IMR-90 (cell line): ENCODE data around the gene NEK9. TPM values are rescaled to one million over a fixed set of nuclear protein-coding genes. Genes with fewer than 3 reads are reported as not detected.

Experiments used
- ATAC-seq: fragments of 200-7000 bp; cut with Tn5 transposase; 2 replicates; pipeline ENCODE4 v1.9.1; 2020; ENCODE audit warnings: low read depth, mild to moderate bottlenecking, moderate library complexity
- BruUV-seq: library from RNA; stranded (reverse); fragments of 400-500 nt; replicated peaks from 2 replicates; lab custom pipeline; 2021; lab: Mats Ljungman, UMichigan
- CTCF ChIA-PET: fragments of 300-600 bp; formaldehyde crosslinking; extraction: SDS; loops from one replicate; lab custom pipeline; 2021; ENCODE audit warnings: antibody characterized with exemption; lab: Yijun Ruan, JAX
- POLR2A ChIA-PET: fragments of 300-600 bp; sonication (Branson Sonifier 250); formaldehyde crosslinking; loops from one replicate; lab custom pipeline; 2022; ENCODE audit warnings: antibody characterized with exemption; ENCODE audit not compliant: unreplicated experiment; lab: Charles Lee
- DNase-seq: peaks from one replicate; pipeline ENCODE4 v3.0.0; 2013
- H2AFZ ChIP-seq: replicated peaks from 2 replicates; pipeline ENCODE3; 2013; ENCODE audit warnings: low read length, mild to moderate bottlenecking; ENCODE audit not compliant: poor library complexity
- H2AK5ac ChIP-seq: 2 replicates; pipeline ENCODE4 v1.6.1; 2013; ENCODE audit warnings: low read depth, low read length, inconsistent platforms
- H2AK9ac ChIP-seq: replicated peaks from 2 replicates; pipeline ENCODE3; 2013; ENCODE audit warnings: mild to moderate bottlenecking, low read depth, low read length, moderate library complexity; ENCODE audit not compliant: poor library complexity
- H2BK120ac ChIP-seq: 2 replicates; pipeline ENCODE4 v1.6.1; 2013; ENCODE audit warnings: low read depth, low read length, inconsistent platforms
- H2BK15ac ChIP-seq: 3 replicates; pipeline ENCODE4 v1.6.1; 2013; ENCODE audit warnings: low read depth, low read length, inconsistent platforms
- H2BK20ac ChIP-seq: 2 replicates; pipeline ENCODE4 v1.6.1; 2013; ENCODE audit warnings: low read depth, mild to moderate bottlenecking, inconsistent platforms, low read length, moderate library complexity
- H2BK5ac ChIP-seq: 2 replicates; pipeline ENCODE4 v1.6.1; 2013; ENCODE audit warnings: mild to moderate bottlenecking, low read depth, low read length, inconsistent platforms; ENCODE audit not compliant: poor library complexity, severe bottlenecking
- H3K14ac ChIP-seq: replicated peaks from 2 replicates; pipeline ENCODE4 v1.6.1; 2013; ENCODE audit warnings: low read depth, low read length, inconsistent platforms
- H3K18ac ChIP-seq: 2 replicates; pipeline ENCODE4 v1.6.1; 2013; ENCODE audit warnings: low read depth, low read length, control low read depth
- H3K23ac ChIP-seq: 2 replicates; pipeline ENCODE4 v1.6.1; 2013; ENCODE audit warnings: low read depth, low read length, inconsistent platforms
- H3K27ac ChIP-seq: 2 replicates; pipeline ENCODE4 v1.5.1; 2013; ENCODE audit warnings: mild to moderate bottlenecking, control low read depth, low read length; ENCODE audit not compliant: insufficient read depth
- H3K27me3 ChIP-seq: 2 replicates; pipeline ENCODE4 v1.6.1; 2013; ENCODE audit warnings: low read length; ENCODE audit not compliant: control insufficient read depth, insufficient read depth
- H3K36me3 ChIP-seq: 2 replicates; pipeline ENCODE4 v1.6.1; 2013; ENCODE audit warnings: low read length, mixed read lengths; ENCODE audit not compliant: control insufficient read depth, insufficient read depth
- H3K4ac ChIP-seq: 2 replicates; pipeline ENCODE4 v1.6.1; 2013; ENCODE audit warnings: low read depth, low read length, inconsistent platforms
- H3K4me1 ChIP-seq: 2 replicates; pipeline ENCODE4 v1.6.1; 2013; ENCODE audit warnings: low read length, mixed read lengths; ENCODE audit not compliant: control insufficient read depth, insufficient read depth
- H3K4me2 ChIP-seq: 2 replicates; pipeline ENCODE4 v1.6.1; 2013; ENCODE audit warnings: low read depth, mild to moderate bottlenecking, control low read depth, low read length, moderate library complexity
- H3K4me3 ChIP-seq: 2 replicates; pipeline ENCODE4 v1.5.1; 2013; ENCODE audit warnings: low read depth, mild to moderate bottlenecking, control low read depth, low read length, moderate library complexity; ENCODE audit not compliant: insufficient read depth
- H3K56ac ChIP-seq: 2 replicates; pipeline ENCODE4 v1.6.1; 2013; ENCODE audit warnings: low read length, inconsistent platforms; ENCODE audit not compliant: insufficient read depth; ENCODE audit errors: extremely low read depth
- H3K79me1 ChIP-seq, 2 experiments: 2 replicates each; pipeline ENCODE4 v1.6.1; 2013; ENCODE audit warnings: low read length in 2 of 2, inconsistent platforms in 1 of 2, low read depth in 1 of 2
- H3K9ac ChIP-seq: 2 replicates; pipeline ENCODE4 v1.6.1; 2013; ENCODE audit warnings: low read depth, low read length, control low read depth
- H3K9me1 ChIP-seq: 2 replicates; pipeline ENCODE4 v1.6.1; 2013; ENCODE audit warnings: low read length, inconsistent platforms; ENCODE audit not compliant: insufficient read depth
- H3K9me3 ChIP-seq: 2 replicates; pipeline ENCODE4 v1.6.1; 2013; ENCODE audit warnings: low read length; ENCODE audit not compliant: control insufficient read depth, insufficient read depth
- H4K20me1 ChIP-seq: 2 replicates; pipeline ENCODE4 v1.6.1; 2013; ENCODE audit warnings: low read length, inconsistent platforms; ENCODE audit not compliant: insufficient read depth
- H4K5ac ChIP-seq: 2 replicates; pipeline ENCODE4 v1.6.1; 2013; ENCODE audit warnings: mild to moderate bottlenecking, low read depth, low read length, control low read depth
- H4K8ac ChIP-seq, 2 experiments: 2 replicates each; pipeline ENCODE4 v1.6.1; 2013; ENCODE audit warnings: low read depth in 2 of 2, low read length in 2 of 2, control low read depth in 1 of 2, inconsistent platforms in 1 of 2
- H4K91ac ChIP-seq: 2 replicates; pipeline ENCODE4 v1.6.1; 2013; ENCODE audit warnings: low read depth, low read length, inconsistent platforms; ENCODE audit not compliant: insufficient read depth
- BHLHE40 ChIP-seq: fragments of 150-350 bp; IDR thresholded peaks from 2 replicates; pipeline ENCODE4 v1.6.1; 2016; ENCODE audit warnings: mild to moderate bottlenecking, low read depth, low read length
- CEBPB ChIP-seq: IDR thresholded peaks from 2 replicates; pipeline ENCODE4 v1.6.1; 2012; ENCODE audit warnings: low read depth, low read length, improper control_type of control experiment
- CHD1 ChIP-seq: IDR thresholded peaks from 2 replicates; pipeline ENCODE4 v1.6.1; 2012; ENCODE audit warnings: low read depth, low read length, improper control_type of control experiment
- FOS ChIP-seq: fragments of 150-350 bp; IDR thresholded peaks from 2 replicates; pipeline ENCODE4 v1.6.1; 2016; ENCODE audit warnings: low read depth, low read length
- MAFK ChIP-seq: IDR thresholded peaks from 2 replicates; pipeline ENCODE4 v1.6.1; 2012; ENCODE audit warnings: low read depth, low read length, improper control_type of control experiment
- MAZ ChIP-seq: IDR thresholded peaks from 2 replicates; pipeline ENCODE4 v1.6.1; 2012; ENCODE audit warnings: low read depth, mild to moderate bottlenecking, low read length, improper control_type of control experiment, moderate library complexity, borderline replicate concordance
- MXI1 ChIP-seq: IDR thresholded peaks from 2 replicates; pipeline ENCODE4 v1.6.1; 2012; ENCODE audit warnings: low read depth, mild to moderate bottlenecking, low read length, moderate library complexity, borderline replicate concordance
- NFE2L2 ChIP-seq: fragments of 150-350 bp; IDR thresholded peaks from 2 replicates; pipeline ENCODE4 v1.6.1; 2016; ENCODE audit warnings: low read depth, mild to moderate bottlenecking, low read length
- POLR2A ChIP-seq: IDR thresholded peaks from 2 replicates; pipeline ENCODE4 v1.6.1; 2012; ENCODE audit warnings: mild to moderate bottlenecking, low read depth, low read length
- RAD21 ChIP-seq: IDR thresholded peaks from 2 replicates; pipeline ENCODE4 v1.6.1; 2012; ENCODE audit warnings: low read length, improper control_type of control experiment
- RCOR1 ChIP-seq: IDR thresholded peaks from 2 replicates; pipeline ENCODE4 v1.6.1; 2012; ENCODE audit warnings: mild to moderate bottlenecking, low read length, improper control_type of control experiment; ENCODE audit not compliant: insufficient replicate concordance
- RFX5 ChIP-seq: IDR thresholded peaks from 2 replicates; pipeline ENCODE4 v1.8.0; 2012; ENCODE audit warnings: low read depth, mild to moderate bottlenecking, low read length, moderate library complexity
- SMC3 ChIP-seq: fragments of 150-350 bp; IDR thresholded peaks from 2 replicates; pipeline ENCODE4 v1.6.1; 2016; ENCODE audit warnings: low read depth, mild to moderate bottlenecking, antibody characterized with exemption, low read length, moderate library complexity
- WGBS, 2 experiments: methylation state at CpG; one replicate each; pipeline versions ENCODE4 v1.1.5 to v1.1.7; 2013; ENCODE audit warnings: missing lambda C conversion rate in 2 of 2; ENCODE audit not compliant: insufficient read length in 1 of 2; ENCODE audit errors: extremely low coverage in 2 of 2; 5-methylcytosine and 5-hydroxymethylcytosine counted together
- dilution Hi-C: fragments of 300-500 bp; cut with HindIII; formaldehyde crosslinking; loops from one replicate; pipeline ENCODE4 v1.14.3; 2018; ENCODE audit warnings: low sequenced_read_pairs; ENCODE audit not compliant: unreplicated experiment
- in situ Hi-C: fragments of 300-500 bp; cut with MboI; formaldehyde crosslinking; loops from 3 replicates; pipeline ENCODE4 v1.14.3; 2019; ENCODE audit warnings: low sequenced_read_pairs, inconsistent platforms, mixed read lengths
- intact Hi-C: fragments of 100-400 bp; cut with micrococcal nuclease; formaldehyde crosslinking; loops from 2 replicates; pipeline ENCODE4 v1.10.0; 2022
- polyA plus RNA-seq, 3 experiments: library from polyadenylated mRNA; depleted of rRNA; stranded (reverse); fragments of >200 nt; gene quantifications; 2 replicates each; pipeline ENCODE4 v1.2.3, GENCODE V29; 2012; ENCODE audit warnings: low replicate concordance in 1 of 3
- total RNA-seq: library from RNA; depleted of rRNA; stranded (reverse); fragments of >200 nt; gene quantifications from 2 replicates; pipeline ENCODE4 v1.2.3, GENCODE V29; 2012
- TF ChIP-seq, protein P1 (sequence below): fragments of 150-350 bp; IDR thresholded peaks from 2 replicates; pipeline ENCODE4 v1.6.1; 2016; ENCODE audit warnings: low read depth, mild to moderate bottlenecking, low read length, moderate library complexity, borderline replicate concordance
- TF ChIP-seq, protein P2 (sequence below): conservative IDR thresholded peaks from 2 replicates; pipeline ENCODE4 v1.5.1; 2012; ENCODE audit warnings: mild to moderate bottlenecking, low read depth, low read length, improper control_type of control experiment
- TF ChIP-seq, protein P3 (sequence below): fragments of 150-350 bp; IDR thresholded peaks from 2 replicates; pipeline ENCODE4 v1.6.1; 2017; ENCODE audit warnings: mild to moderate bottlenecking, antibody characterized with exemption, low read length, low read depth

The NEK9 gene
- total and polyA plus RNA-seq, 2 of the 4 experiments (the other 2 are of a cell fraction): 22.9 to 23.2 TPM

DNA sequence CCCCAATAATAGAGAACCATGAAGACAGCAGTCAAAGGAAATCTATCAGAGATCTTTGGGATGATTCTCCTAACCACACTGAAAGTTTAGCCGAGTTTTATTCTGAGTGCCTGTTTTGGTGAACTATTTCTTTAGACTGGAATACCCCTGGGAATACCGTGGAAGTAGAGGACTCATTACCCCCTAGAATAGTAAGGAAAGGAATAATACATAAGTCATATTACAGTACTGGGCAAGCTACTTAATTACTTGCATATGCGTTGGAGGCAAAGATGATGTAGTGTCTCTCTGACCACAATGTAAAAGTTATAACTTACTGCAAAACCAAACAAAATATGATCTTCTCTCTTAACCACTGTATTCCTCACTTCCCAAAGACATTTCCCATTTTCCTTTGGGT, 32.0 kb downstream of the NEK9 start:
- no CpG with 5 or more reads among the region's 3 CpGs for WGBS, 2 experiments
- Histone ChIP-seq H2BK120ac (no peak overlapping the region), H3K79me1 (peaks cover 0 to 3% of the 10 kb centered on the region in 2 experiments; a peak in 2 of 4 replicates), H2AK9ac (no peak overlapping the region), H3K18ac (no peak overlapping the region), H3K23ac (no peak overlapping the region), H3K4ac (no peak overlapping the region), H3K4me2 (no peak overlapping the region), H3K9me1 (no peaks in the 10 kb centered on the region), H2BK15ac (no peak overlapping the region), H4K20me1 (no peaks in the 10 kb centered on the region), H3K56ac (no peak overlapping the region), H3K36me3 (peaks cover 29% of the 10 kb centered on the region), H2AK5ac (no peak overlapping the region), H3K4me1 (0 out of 2 replicates have a peak, but pooled peaks cover 3% of the 10 kb centered on the region), H3K9me3 (no peaks in the 10 kb centered on the region), H2BK5ac (no peak overlapping the region), H3K9ac (no peak overlapping the region), H2BK20ac (no peak overlapping the region), H3K27ac (no peak overlapping the region), H3K27me3 (no peaks in the 10 kb centered on the region), H2AFZ (no peak overlapping the region), H3K14ac (no peak overlapping the region), H4K8ac (no peak overlapping the region), H3K4me3 (no peak overlapping the region), H4K91ac (no peak overlapping the region), H4K5ac (no peak overlapping the region)
- ChIA-PET CTCF (no interaction called here), POLR2A (interaction anchor here (0.6 kb wide), 1 partner anchor 189 kb away, joined by 4 read pairs; no protein-coding TSS in a partner anchor)
- TF ChIP-seq, protein P1, sequence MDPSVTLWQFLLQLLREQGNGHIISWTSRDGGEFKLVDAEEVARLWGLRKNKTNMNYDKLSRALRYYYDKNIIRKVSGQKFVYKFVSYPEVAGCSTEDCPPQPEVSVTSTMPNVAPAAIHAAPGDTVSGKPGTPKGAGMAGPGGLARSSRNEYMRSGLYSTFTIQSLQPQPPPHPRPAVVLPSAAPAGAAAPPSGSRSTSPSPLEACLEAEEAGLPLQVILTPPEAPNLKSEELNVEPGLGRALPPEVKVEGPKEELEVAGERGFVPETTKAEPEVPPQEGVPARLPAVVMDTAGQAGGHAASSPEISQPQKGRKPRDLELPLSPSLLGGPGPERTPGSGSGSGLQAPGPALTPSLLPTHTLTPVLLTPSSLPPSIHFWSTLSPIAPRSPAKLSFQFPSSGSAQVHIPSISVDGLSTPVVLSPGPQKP: no peak
- no peak for TF ChIP-seq NFE2L2
- no peak for TF ChIP-seq BHLHE40
- TF ChIP-seq, protein P2, sequence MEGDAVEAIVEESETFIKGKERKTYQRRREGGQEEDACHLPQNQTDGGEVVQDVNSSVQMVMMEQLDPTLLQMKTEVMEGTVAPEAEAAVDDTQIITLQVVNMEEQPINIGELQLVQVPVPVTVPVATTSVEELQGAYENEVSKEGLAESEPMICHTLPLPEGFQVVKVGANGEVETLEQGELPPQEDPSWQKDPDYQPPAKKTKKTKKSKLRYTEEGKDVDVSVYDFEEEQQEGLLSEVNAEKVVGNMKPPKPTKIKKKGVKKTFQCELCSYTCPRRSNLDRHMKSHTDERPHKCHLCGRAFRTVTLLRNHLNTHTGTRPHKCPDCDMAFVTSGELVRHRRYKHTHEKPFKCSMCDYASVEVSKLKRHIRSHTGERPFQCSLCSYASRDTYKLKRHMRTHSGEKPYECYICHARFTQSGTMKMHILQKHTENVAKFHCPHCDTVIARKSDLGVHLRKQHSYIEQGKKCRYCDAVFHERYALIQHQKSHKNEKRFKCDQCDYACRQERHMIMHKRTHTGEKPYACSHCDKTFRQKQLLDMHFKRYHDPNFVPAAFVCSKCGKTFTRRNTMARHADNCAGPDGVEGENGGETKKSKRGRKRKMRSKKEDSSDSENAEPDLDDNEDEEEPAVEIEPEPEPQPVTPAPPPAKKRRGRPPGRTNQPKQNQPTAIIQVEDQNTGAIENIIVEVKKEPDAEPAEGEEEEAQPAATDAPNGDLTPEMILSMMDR: no peak
- no peak for TF ChIP-seq POLR2A
- TF ChIP-seq MAZ: no peak
- TF ChIP-seq, protein P3, sequence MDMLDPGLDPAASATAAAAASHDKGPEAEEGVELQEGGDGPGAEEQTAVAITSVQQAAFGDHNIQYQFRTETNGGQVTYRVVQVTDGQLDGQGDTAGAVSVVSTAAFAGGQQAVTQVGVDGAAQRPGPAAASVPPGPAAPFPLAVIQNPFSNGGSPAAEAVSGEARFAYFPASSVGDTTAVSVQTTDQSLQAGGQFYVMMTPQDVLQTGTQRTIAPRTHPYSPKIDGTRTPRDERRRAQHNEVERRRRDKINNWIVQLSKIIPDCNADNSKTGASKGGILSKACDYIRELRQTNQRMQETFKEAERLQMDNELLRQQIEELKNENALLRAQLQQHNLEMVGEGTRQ: no peak
- TF ChIP-seq CEBPB: no peak
- no peak for TF ChIP-seq CHD1
- TF ChIP-seq MXI1: no peak
- TF ChIP-seq RCOR1: no peak
- no peak for TF ChIP-seq FOS
- TF ChIP-seq RFX5: no peak
- TF ChIP-seq SMC3: no peak
- no peak for TF ChIP-seq MAFK
- no peak for TF ChIP-seq RAD21
- no peak for ATAC-seq
- dilution Hi-C loops (no loop called here), in situ Hi-C loops (no loop called here), intact Hi-C loops (no loop called here)
- BruUV-seq: no TSS peak
- DNase-seq: no peak
